Ureter (tissue), 1 donor: ENCODE data around the gene CDC14A. TPM values are rescaled to one million over a fixed set of nuclear protein-coding genes. Genes with fewer than 3 reads are reported as not detected.

Experiments used
- total RNA-seq: library from RNA; stranded (reverse); gene quantifications from one replicate; pipeline ENCODE4 v1.2.4, GENCODE V29; 2023
- donor health status: DM: yes; HTN: yes; CAD: no.

Gene CDC14A
- total RNA-seq, 1 donor from 2014 or later, result 14.3 TPM

Other genes with a start within 250 kb of the CDC14A start
- 2.4 TPM for gene SASS6, start 219.6 kb upstream of the CDC14A start, total RNA-seq
- 29.9 TPM for gene TRMT13, start 219.3 kb upstream of the CDC14A start, total RNA-seq
- gene LRRC39, start 174.2 kb upstream of the CDC14A start, total RNA-seq, result 1.8 TPM
- 24.3 TPM for gene DBT, start 102.7 kb upstream of the CDC14A start, total RNA-seq
- gene RTCA, start 86.3 kb upstream of the CDC14A start, total RNA-seq, result 30.3 TPM
- 0.42 TPM for gene GPR88, start 185.6 kb downstream of the CDC14A start, total RNA-seq